ENCODE data around the gene STXBP3. TPM values are rescaled to one million over a fixed set of nuclear protein-coding genes. Genes with fewer than 3 reads are reported as not detected.

The STXBP3 gene
- total RNA-seq, 1 donor from 2014 or later = 53.0 TPM

GRCh38 chr1:108843390-108844137 is 97.1 kb downstream of the STXBP3 start:
- DNase-seq (ENCODE audit: low read depth in 2 of 2) = no peak

- DNase-seq (ENCODE audit: low read depth in 2 of 2) = no peak
These were observed 99.0 kb downstream of the STXBP3 start for GRCh38 chr1:108845446-108845845.

- no peak for DNase-seq (ENCODE audit: low read depth in 2 of 2)
These were observed 99.5 kb downstream of the STXBP3 start for GRCh38 chr1:108845991-108846390.

GRCh38 chr1:108847494-108847893 is 101.0 kb downstream of the STXBP3 start:
- no peak for DNase-seq (ENCODE audit: low read depth in 2 of 2)

GRCh38 chr1:108848806-108849205 is 102.3 kb downstream of the STXBP3 start:
- no peak for DNase-seq (ENCODE audit: low read depth in 2 of 2)

- no peak for DNase-seq (ENCODE audit: low read depth in 2 of 2)
These were observed 104.5 kb downstream of the STXBP3 start for GRCh38 chr1:108850929-108851328.

GRCh38 chr1:108851567-108851966 is 105.1 kb downstream of the STXBP3 start:
- no peak for DNase-seq (ENCODE audit: low read depth in 2 of 2)

GRCh38 chr1:108852221-108852975 is 105.9 kb downstream of the STXBP3 start:
- DNase-seq (ENCODE audit: low read depth in 2 of 2) = peak; percentile 8 to 48

- no peak for DNase-seq (ENCODE audit: low read depth in 2 of 2)
These were observed 107.9 kb downstream of the STXBP3 start for GRCh38 chr1:108854221-108855019.

GRCh38 chr1:108856994-108857393 is 110.5 kb downstream of the STXBP3 start, which contains the start of gene AKNAD1:
Gene AKNAD1, minus strand, starts transcription at chr1:108857094. Its CDS starts 4,430 bp downstream, at chr1:108852664.
- no peak for DNase-seq (ENCODE audit: low read depth in 2 of 2)

- no peak for DNase-seq (ENCODE audit: low read depth in 2 of 2)
These were observed 111.9 kb downstream of the STXBP3 start for GRCh38 chr1:108858230-108858950.

Other genes starting within 250 kb of the STXBP3 start
- gene EEIG2, start 186.6 kb upstream of the STXBP3 start, total RNA-seq = 1.5 and 1.8 TPM in 2 replicates
- gene HENMT1, start 85.6 kb upstream of the STXBP3 start, total RNA-seq = 0.87 and 1.6 TPM in 2 replicates
- gene PRPF38B, start 54.4 kb upstream of the STXBP3 start, total RNA-seq = 5.9 and 9.9 TPM in 2 replicates
- gene FNDC7, start 33.8 kb upstream of the STXBP3 start, total RNA-seq = under 0.01 TPM in 1 of 2 replicates, not detected in the other
- 0.20 and 0.22 TPM in 2 replicates for gene AKNAD1, start 110.4 kb downstream of the STXBP3 start, total RNA-seq
- 7.9 and 9.2 TPM in 2 replicates for gene GPSM2, start 130.3 kb downstream of the STXBP3 start, total RNA-seq
- 18.1 and 21.0 TPM in 2 replicates for gene CLCC1, start 216.8 kb downstream of the STXBP3 start, total RNA-seq